Thyroid gland (tissue), 4 donors: Measurements from ENCODE around the gene XBP1.

ENCODE experiments used
- CTCF ChIP-seq, 6 experiments: fragments of 200-600 bp in 3 of 6; fragments of 450-650 bp in 3 of 6; sonication (generic) in 3 of 6; IDR thresholded peaks; one replicate each; pipeline ENCODE4 v1.5.1; 2016 to 2019; ENCODE audit warnings: antibody characterized with exemption in 6 of 6, mild to moderate bottlenecking in 2 of 6, inconsistent platforms in 1 of 6, moderate library complexity in 1 of 6
- POLR2A ChIP-seq, 2 donors: fragments of 450-650 bp; IDR thresholded peaks; one replicate each; pipeline ENCODE4 v1.6.1; 2017; ENCODE audit warnings: antibody characterized with exemption in 2 of 2, mild to moderate bottlenecking in 2 of 2, moderate library complexity in 1 of 2

GRCh38 chr22:28750471-28750881, 49.9 kb downstream of the XBP1 start:
- TF ChIP-seq CTCF (IDR thresholded peaks at IDR 0.05) (no peak), POLR2A (IDR thresholded peaks at IDR 0.05) (no peak)
